ENCODE measurements around the gene ERN2. TPM values are rescaled to one million over a fixed set of nuclear protein-coding genes. Genes with fewer than 3 reads are reported as not detected.

Gene ERN2
- total RNA-seq, 1 donor from 2014 or later: not detected

DNA sequence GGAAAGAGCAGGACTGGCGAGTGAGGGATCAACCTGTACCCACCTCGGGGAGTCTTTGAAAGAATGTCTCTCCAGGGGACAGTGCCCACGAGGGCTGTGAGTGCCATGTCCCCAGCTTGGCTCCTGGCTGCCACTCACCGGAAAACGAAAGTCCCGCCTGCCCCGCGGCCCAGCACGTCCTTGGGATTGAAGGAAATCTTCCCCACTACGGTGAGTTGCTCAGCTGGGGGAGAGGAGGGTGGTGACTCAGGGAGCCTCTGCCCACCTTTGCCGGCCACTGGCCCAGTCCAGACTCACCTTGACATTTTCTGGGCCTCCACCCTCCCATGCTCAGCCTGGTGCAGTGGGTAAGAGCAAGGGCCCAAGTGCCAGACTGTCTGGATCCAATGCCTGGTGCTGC lies 17.3 kb downstream of the ERN2 start:
- peaks cover under 1 to 3% of the 10 kb centered on the region in 2 donors for H3K36me3 ChIP-seq
- intact Hi-C loops (cut with DNase I): no loop called here
- H3K4me3 ChIP-seq: no peak overlapping the region

GRCh38 chr16:23694644-23695373 lies 18.2 kb downstream of the ERN2 start:
- intact Hi-C loops (cut with DNase I): no loop called here
- TF ChIP-seq, protein P1, sequence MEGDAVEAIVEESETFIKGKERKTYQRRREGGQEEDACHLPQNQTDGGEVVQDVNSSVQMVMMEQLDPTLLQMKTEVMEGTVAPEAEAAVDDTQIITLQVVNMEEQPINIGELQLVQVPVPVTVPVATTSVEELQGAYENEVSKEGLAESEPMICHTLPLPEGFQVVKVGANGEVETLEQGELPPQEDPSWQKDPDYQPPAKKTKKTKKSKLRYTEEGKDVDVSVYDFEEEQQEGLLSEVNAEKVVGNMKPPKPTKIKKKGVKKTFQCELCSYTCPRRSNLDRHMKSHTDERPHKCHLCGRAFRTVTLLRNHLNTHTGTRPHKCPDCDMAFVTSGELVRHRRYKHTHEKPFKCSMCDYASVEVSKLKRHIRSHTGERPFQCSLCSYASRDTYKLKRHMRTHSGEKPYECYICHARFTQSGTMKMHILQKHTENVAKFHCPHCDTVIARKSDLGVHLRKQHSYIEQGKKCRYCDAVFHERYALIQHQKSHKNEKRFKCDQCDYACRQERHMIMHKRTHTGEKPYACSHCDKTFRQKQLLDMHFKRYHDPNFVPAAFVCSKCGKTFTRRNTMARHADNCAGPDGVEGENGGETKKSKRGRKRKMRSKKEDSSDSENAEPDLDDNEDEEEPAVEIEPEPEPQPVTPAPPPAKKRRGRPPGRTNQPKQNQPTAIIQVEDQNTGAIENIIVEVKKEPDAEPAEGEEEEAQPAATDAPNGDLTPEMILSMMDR (IDR thresholded peaks at IDR 0.05): no peak
- no peak for DNase-seq (ENCODE audit: low spot score in 2 of 2)
- no peaks in the 10 kb centered on the region for H3K9me3 ChIP-seq
- peak overlapping the region in 1 of 2 donors; percentile 30 for H3K4me3 ChIP-seq
- H3K36me3 ChIP-seq: peaks cover 10 to 12% of the 10 kb centered on the region in 2 donors
- H3K27me3 ChIP-seq: no peaks in the 10 kb centered on the region
- no peak overlapping the region for H3K27ac ChIP-seq
- no peaks in the 10 kb centered on the region for H3K4me1 ChIP-seq

More for the DNA sequence above, 17.3 kb downstream of the ERN2 start:
- Histone ChIP-seq H3K27ac (no peak overlapping the region), H3K9me3 (no peaks in the 10 kb centered on the region), H3K27me3 (no peaks in the 10 kb centered on the region), H3K4me1 (no peaks in the 10 kb centered on the region)
- DNase-seq (ENCODE audit: low spot score in 2 of 2): no peak
- TF ChIP-seq, protein P1 (IDR thresholded peaks at IDR 0.05): no peak

DNA sequence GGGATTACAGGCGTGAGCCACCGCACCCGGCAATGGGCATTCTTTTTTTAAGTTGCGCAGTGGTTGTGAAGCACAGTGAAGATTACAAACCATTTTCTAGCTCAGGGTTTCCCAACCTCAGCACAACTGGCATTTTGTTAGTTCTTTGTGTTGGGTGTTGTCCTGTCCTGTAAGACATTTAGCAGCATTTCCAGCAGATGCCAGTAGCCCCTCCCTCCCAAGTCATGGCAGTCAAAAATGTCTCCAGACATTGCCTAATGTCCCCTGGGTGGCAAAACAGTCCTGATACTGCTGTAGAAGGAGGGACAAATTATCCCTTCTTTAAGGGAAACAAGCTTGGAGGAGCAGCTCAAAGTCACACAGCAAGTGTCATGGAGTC lies 18.8 kb downstream of the ERN2 start:
- peaks cover 16 to 18% of the 10 kb centered on the region in 2 donors for H3K36me3 ChIP-seq
- no peak for DNase-seq (ENCODE audit: low spot score in 2 of 2)
- no peak overlapping the region for H3K27ac ChIP-seq
- no peaks in the 10 kb centered on the region for H3K9me3 ChIP-seq
- no peak overlapping the region for H3K4me3 ChIP-seq
- H3K27me3 ChIP-seq: no peaks in the 10 kb centered on the region
- no peaks in the 10 kb centered on the region for H3K4me1 ChIP-seq
- TF ChIP-seq, protein P1 (IDR thresholded peaks at IDR 0.05): no peak
- intact Hi-C loops (cut with DNase I): no loop called here

DNA sequence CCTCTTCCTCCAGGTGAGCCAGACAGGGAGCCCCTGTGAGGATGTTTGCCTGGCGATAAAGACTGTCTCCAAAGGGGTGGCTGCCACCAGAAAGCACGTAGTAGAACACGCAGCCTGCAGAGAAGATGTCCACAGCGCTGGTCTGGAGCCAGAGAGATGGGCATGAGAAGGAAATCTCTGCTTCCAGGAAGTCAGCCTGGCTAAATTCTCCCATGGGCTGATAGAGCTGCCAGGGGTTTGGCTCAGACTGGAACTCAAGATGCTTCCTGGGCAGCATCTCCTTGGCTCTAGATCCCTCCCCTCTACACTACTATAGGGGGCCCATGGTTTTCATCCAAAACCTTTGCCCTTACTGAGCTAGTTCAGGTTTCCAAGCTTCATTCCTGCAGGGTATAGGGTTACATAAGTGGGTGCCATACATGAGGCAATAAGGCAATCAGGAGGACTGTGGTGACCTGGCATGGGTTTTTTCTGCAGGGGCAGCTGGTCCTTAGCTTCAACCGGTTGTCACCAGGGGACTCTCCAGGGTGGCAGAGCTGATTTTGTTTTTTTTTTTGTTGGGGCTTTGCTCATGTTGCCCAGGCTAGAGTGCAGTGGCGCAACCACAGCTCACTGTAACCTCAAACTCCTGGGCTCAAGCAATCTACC lies 20.7 kb downstream of the ERN2 start:
- Histone ChIP-seq H3K27ac (no peak overlapping the region), H3K27me3 (no peaks in the 10 kb centered on the region), H3K4me1 (no peaks in the 10 kb centered on the region), H3K36me3 (peaks cover 28 to 37% of the 10 kb centered on the region in 2 donors), H3K4me3 (no peak overlapping the region), H3K9me3 (no peaks in the 10 kb centered on the region)
- TF ChIP-seq, protein P1 (IDR thresholded peaks at IDR 0.05): no peak
- DNase-seq (ENCODE audit: low spot score in 2 of 2): no peak
- intact Hi-C loops (cut with DNase I): no loop called here

GRCh38 chr16:23691483-23692189 lies 21.4 kb downstream of the ERN2 start:
- Histone ChIP-seq H3K4me3 (no peak overlapping the region), H3K27ac (no peak overlapping the region), H3K27me3 (no peaks in the 10 kb centered on the region), H3K36me3 (peaks cover 28 to 44% of the 10 kb centered on the region in 2 donors), H3K9me3 (no peaks in the 10 kb centered on the region), H3K4me1 (no peaks in the 10 kb centered on the region)
- TF ChIP-seq, protein P1 (IDR thresholded peaks at IDR 0.05): no peak
- intact Hi-C loops (cut with DNase I): no loop called here
- DNase-seq (ENCODE audit: low spot score in 2 of 2): no peak
